HuH-7.5 (cell line): Measurements from ENCODE around the gene OVOL3.
"Not testable (repeated sequence)": the region's sequence is repeated elsewhere in the genome, so short reads cannot be mapped to it uniquely, and the experiment has no call there.

ENCODE experiments used
- DNase-seq: peaks from one replicate; pipeline ENCODE4 v3.0.0; 2011; ENCODE audit warnings: low spot score

OVOL3 gene

GRCh38 chr19:36101550-36102327, 9.2 kb upstream of the OVOL3 start:
- DNase-seq = no peak

- no peak for DNase-seq
These were observed 7.8 kb upstream of the OVOL3 start for GRCh38 chr19:36103040-36103626.

DNA sequence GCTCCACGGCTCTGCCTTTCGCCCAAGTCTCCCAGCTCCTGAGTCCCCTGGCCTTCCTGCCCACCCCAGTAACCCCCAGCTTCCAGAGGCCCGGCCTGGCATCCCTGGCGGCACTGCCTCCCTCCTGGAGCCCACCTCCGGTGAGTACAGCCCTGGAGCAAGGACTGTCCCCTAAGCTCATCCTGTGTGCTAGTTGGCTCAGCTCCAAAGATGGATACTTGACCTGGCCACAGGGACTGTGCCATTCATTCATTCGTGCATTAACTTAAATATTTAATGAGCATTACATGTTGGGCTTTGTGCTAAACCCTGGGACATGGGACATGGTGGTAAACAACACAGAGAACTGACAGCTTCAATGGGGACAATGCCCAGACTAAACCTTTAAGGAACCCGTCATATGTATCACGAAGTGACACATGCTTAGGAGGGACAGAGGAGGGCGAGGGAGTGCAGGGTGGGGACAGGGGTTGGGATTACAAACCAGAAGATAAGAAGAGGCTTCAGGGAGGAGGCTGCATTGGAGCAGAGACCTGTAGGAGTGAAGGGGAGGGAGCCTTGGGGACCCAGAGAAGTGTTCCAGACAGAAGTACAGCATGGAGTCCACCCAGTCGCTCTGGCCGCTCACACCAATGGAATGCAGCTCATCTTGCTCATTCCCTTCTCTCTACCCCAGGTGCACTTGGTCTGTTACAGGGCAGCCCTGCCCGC, 6.9 kb upstream of the OVOL3 start:
- DNase-seq = no peak

GRCh38 chr19:36106441-36106840, 4.5 kb upstream of the OVOL3 start:
- DNase-seq = no peak

- no peak for DNase-seq
These were observed 4.0 kb upstream of the OVOL3 start for GRCh38 chr19:36106991-36107390.

DNA sequence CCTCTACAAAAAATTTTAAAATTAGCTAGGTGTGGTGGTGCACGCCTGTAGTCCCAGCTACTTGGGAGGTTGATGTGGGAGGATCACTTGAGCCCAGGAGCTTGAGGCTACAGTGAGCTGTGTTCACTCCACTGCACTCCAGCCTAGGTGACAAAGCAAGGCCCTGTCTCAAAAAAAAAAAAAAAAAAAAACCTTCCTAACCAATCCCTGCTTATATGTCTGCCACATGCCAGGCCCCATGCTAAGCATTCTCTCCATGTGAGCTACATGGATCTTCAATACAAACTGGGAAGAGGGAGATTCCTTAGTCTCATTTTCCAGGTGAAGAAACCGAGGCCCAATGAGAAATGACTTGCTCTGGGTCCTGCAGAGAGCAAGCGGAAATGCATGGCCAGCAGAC, 2.3 kb upstream of the OVOL3 start:
- DNase-seq = no peak

DNA sequence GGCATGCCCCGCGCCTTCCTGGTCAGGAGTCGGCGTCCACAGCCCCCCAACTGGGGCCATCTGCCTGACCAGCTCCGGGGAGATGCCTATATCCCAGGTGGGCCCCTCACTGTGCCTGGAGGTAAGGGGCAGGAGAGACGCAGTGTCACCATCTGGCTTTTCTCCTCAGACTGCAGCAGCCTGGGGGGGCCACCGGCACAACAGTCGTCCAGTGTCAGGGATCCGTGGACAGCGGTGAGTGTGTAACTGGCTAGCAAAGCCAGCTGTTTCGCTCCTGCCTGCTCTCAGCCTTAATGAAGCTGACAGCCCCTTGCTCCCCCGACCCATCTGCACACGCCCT, 227 bp downstream of the OVOL3 start:
- DNase-seq = no peak

GRCh38 chr19:36112678-36113077, 1.7 kb downstream of the OVOL3 start:
- no peak for DNase-seq

DNA sequence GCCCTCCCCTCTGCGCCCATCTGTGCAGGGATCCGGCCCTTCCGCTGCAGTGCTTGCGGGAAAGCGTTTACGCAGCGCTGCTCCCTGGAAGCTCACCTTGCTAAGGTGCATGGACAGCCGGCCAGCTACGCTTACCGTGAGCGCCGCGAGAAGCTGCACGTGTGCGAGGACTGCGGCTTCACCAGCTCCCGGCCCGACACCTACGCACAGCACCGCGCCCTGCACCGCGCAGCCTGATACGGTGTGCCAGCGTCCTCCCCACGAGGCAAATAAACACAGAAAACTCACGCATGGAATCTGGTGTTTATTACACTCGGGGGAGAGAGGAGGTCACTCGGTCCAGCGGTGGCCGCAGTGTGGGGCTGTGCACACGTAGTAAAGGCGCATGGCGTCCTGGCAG, 2.5 kb downstream of the OVOL3 start:
- DNase-seq = no peak

DNA sequence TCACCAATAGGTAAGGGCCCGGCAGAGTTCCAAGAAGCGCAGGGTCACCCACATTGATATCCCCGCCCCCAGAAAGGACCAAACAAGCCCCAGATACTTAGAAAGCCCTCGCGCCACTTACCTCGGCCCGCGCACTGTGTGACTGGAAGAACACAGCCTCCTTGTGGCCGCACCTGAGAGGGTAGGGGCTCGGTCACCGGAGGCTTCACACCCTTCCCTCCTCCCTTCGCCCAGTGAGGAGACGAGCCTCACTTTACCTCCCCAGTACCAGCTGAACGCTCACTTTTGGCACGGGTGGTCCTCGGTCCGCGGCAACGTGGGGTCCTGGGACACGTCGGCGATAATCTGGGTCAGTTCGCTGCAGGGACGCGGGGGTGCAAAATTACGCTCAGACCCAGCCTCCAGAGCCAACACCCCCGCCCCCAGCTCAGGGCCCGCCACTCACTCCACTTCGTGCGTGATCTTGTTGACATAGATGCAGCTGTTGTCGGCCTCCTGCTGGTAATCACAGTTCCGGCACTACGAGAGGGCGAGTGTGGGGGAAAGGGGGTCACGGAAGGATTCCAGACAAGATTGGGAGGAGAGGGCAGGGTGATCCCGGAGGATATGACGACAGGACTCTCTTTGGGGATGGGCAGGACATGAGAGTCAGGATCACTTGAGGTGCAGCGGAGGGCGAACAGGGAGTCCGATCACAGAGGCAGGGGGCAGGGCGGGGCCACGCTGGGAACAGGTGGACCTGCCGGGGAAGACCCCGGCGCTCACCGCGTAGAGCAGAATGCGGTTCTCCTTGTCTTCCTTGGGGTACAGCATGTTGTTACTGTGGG, 3.2 kb downstream of the OVOL3 start:
- no peak for DNase-seq

DNA sequence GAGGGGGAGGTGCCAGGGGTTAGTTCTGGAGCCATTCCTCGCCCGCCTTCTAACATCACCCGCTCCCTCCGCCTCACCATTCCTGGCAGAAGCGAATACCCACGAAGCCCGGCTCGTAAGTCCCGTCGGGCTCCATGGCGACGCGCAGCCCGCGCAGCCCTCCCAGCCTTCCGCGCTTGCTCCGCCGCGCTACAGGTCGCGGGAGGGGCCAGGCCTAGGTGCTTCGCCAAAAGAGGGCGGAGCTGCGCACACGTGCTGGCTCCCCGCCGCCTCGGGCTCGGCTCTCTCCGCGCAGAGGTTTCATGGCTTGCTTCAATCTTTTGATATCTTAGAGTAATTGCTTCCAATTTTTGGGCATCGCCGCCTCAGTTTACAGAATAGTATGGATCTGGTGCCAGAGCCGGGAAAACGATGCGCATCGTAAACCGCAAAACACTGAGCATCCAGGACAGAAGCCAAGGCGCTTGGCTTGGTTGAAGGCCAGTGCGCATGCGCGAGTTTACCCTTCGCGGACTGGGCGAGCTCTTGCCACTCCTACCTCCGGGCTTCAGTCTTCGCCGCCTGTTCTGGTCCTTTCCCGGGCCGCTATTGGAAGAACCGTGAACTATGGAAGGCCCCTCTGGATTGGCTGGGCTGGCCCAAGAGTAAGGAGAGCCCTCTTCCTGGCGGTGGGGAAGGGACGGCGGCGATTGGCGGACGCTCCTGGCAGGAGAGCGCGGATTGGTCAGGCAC, 3.9 kb downstream of the OVOL3 start, which contains the start of gene POLR2I:
TSS of gene POLR2I (minus strand) at position 155 of the 732 bp plus-strand sequence. CDS start at position 136, 19 bp downstream.
- peak; percentile 99 for DNase-seq

DNA sequence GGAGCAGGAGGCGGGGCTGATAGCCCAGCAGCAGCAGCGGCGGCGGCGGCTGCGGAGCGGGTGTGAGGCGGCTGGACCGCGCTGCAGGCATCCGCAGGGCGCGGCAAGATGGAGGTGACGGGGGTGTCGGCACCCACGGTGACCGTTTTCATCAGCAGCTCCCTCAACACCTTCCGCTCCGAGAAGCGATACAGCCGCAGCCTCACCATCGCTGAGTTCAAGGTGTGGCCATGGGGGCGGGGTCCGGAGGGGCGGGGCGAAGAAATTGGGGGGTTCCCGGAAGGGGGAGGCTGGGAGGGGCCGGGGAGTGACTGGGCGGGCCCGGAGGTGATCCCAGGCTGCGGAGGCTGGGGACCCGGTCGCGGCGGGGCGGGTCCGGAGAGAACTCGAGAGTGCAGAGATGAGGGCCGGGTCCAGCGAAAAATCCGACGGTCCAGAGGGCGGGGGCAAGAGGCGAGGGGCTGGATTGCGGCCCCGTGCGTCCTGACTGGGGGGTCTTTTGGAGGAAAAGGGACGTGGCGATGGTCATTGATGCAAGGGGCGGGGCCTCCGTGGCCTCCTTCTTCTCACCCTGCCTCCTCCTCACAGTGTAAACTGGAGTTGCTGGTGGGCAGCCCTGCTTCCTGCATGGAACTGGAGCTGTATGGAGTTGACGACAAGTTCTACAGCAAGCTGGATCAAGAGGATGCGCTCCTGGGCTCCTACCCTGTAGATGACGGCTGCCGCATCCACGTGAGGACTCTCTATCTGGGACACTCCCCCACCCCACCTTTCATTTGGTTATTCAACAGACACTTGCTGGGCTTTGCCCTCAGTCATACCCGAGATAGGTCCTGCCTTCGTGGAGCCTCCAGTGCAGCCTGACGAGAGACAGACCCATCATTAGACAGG, 4.8 kb downstream of the OVOL3 start, which contains the start of gene TBCB:
TSS of gene TBCB (plus strand) at position 16 of the 891 bp plus-strand sequence. CDS start at position 109, 93 bp downstream.
- DNase-seq = peak; percentile 37

DNA sequence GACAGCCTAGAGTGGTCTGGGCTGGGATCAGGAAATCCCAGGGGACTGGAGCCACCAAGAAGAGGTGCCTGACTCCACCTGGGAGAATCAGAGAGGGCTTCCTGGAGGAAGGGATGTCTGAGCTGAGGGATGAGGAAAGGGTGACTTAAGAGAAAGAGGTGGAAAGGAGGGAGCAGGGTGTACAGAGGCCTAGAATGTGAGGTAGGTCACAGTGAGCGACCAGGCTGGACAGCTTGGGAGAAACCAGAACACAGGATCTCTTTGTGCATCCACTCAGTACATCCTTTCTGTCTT, 5.3 kb downstream of the OVOL3 start:
- DNase-seq = no peak

- DNase-seq = peak; percentile 46
These were observed 9.4 kb downstream of the OVOL3 start for GRCh38 chr19:36120092-36120983.

GRCh38 chr19:36120984-36121358, 10.0 kb downstream of the OVOL3 start:
- no peak for DNase-seq

GRCh38 chr19:36121486-36122124, 10.7 kb downstream of the OVOL3 start:
- no peak for DNase-seq

DNA sequence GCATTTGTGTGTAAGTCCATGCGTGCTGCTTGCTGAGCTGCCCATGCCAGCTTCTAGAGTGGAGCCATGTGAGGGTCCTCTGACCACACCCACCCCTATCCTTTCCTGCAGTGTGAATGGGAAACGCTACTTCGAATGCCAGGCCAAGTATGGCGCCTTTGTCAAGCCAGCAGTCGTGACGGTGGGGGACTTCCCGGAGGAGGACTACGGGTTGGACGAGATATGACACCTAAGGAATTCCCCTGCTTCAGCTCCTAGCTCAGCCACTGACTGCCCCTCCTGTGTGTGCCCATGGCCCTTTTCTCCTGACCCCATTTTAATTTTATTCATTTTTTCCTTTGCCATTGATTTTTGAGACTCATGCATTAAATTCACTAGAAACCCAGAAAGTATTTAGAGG, 14.6 kb downstream of the OVOL3 start:
- no peak for DNase-seq

DNA sequence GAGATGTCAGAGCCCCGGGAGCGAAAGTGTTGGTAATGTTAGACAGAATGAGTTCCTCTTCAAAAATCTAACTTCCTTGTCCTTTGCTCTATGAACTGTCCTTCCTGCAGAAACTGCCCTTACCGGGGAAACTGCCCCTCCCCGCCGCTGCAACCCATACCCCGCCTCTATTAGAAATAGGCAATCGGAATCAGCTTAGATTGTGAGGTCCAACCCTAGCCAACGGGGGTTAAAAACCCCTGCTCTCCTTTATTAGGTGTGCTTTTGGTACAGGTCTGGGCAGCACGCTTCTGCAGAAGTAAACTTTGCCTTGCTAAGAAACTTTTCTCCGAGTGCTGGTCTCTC, 17.4 kb downstream of the OVOL3 start:
- no peak for DNase-seq

DNA sequence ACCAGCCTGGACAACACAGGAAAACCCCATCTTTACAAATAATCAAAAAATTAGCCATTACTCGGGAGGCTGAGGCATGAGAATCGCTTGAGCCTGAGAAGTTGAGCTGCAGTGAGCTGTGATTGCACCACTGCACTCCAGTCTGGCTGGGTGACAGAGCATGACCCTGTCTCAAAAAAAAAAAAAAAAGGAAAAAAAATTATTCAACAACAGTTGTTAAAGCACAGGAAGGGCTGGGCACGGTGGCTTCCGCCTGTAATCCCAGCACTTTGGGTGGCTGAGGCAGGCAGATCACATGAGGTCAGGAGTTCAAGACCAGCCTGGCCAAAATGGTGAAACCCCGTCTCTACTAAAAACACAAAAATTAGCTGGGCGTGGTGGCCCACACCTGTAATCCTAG, 20.3 kb downstream of the OVOL3 start:
- not testable (repeated sequence) for DNase-seq
